Fibroblast of peridontal ligament (primary cell): ENCODE data around the gene KCTD21.

Source experiments
- DNase-seq: peaks from one replicate; pipeline ENCODE4 v3.0.0-alpha.2; 2010; ENCODE audit errors: extremely low read depth

Gene KCTD21

GRCh38 chr11:78139422-78140391 lies 48.7 kb downstream of the KCTD21 start, which contains the start of gene ALG8:
Gene ALG8, minus strand, starts transcription at chr11:78139626. Its CDS starts 38 bp downstream, at chr11:78139588.
- peak; percentile 95 for DNase-seq

- no peak for DNase-seq
Measured at GRCh38 chr11:78138694-78139421, 49.6 kb downstream of the KCTD21 start.

- DNase-seq, result no peak
Measured at GRCh38 chr11:78138291-78138690, 50.1 kb downstream of the KCTD21 start.

- no peak for DNase-seq
Measured at GRCh38 chr11:78132475-78132874, 56.0 kb downstream of the KCTD21 start.

GRCh38 chr11:78131956-78132355 lies 56.5 kb downstream of the KCTD21 start:
- DNase-seq, result peak; percentile 18

- DNase-seq, result no peak
Measured at GRCh38 chr11:78127403-78127802, 61.0 kb downstream of the KCTD21 start.
